WI38 (cell line): Measurements from ENCODE around the gene SINHCAF.

ENCODE experiments used
- H3K4me3 ChIP-seq: 2 replicates; pipeline ENCODE4 v1.5.1; 2011; ENCODE audit warnings: low read depth, mild to moderate bottlenecking, control low read depth, low read length
- TF ChIP-seq, protein P1 (sequence below): IDR thresholded peaks from 2 replicates; pipeline ENCODE4 v1.5.1; 2012; ENCODE audit warnings: low read depth, mild to moderate bottlenecking, control low read depth, low read length

The SINHCAF gene

GRCh38 chr12:31289441-31289840, 36.5 kb downstream of the SINHCAF start:
- TF ChIP-seq, protein P1, sequence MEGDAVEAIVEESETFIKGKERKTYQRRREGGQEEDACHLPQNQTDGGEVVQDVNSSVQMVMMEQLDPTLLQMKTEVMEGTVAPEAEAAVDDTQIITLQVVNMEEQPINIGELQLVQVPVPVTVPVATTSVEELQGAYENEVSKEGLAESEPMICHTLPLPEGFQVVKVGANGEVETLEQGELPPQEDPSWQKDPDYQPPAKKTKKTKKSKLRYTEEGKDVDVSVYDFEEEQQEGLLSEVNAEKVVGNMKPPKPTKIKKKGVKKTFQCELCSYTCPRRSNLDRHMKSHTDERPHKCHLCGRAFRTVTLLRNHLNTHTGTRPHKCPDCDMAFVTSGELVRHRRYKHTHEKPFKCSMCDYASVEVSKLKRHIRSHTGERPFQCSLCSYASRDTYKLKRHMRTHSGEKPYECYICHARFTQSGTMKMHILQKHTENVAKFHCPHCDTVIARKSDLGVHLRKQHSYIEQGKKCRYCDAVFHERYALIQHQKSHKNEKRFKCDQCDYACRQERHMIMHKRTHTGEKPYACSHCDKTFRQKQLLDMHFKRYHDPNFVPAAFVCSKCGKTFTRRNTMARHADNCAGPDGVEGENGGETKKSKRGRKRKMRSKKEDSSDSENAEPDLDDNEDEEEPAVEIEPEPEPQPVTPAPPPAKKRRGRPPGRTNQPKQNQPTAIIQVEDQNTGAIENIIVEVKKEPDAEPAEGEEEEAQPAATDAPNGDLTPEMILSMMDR, result no peak

DNA sequence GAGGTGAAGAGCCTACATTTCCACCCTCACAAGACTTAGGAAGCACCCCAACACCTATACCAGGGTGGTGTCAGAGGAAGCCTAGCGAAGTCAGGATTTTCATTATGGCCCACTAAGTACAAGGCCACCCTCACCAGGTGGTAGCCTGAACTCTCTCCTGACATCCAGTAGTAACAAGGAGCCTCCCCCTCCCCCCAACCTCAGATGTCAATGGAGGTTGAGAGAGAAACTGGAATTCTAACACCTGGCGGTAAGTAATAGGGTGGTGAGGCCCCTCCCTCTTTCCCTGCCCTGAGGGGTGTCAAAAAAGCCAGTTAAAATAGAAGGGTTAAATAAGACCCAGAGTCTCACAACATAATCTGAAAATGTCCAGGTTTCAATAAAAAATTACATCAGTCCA, 37.6 kb downstream of the SINHCAF start:
- no peak overlapping the region for H3K4me3 ChIP-seq
- TF ChIP-seq, protein P1, result no peak

More at GRCh38 chr12:31289441-31289840, 36.5 kb downstream of the SINHCAF start:
- H3K4me3 ChIP-seq, result no peak overlapping the region

GRCh38 chr12:31280183-31280582, 45.8 kb downstream of the SINHCAF start:
- no peak overlapping the region for H3K4me3 ChIP-seq
- TF ChIP-seq, protein P1, result no peak

- TF ChIP-seq, protein P1, result no peak
Measured at GRCh38 chr12:31279390-31279924, 46.5 kb downstream of the SINHCAF start.

DNA sequence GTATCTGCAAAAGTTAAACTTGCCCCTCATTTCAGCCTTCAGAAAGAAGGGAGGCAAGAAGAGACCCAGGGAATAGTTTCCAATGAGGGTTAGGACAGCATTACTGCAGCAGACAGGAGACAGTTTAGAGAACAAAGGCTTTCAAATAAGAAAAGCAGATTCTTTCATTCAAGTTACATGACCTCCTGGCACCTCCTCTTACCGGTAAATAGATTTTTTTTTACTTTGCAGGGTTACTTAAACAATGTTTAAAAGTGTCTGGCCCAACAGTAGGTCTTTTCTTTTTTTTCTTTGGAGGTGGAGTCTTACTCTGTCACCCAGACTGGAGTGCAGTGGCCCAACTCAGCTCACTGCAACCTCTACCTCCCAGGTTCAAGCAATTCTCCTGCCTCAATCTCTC, 47.1 kb downstream of the SINHCAF start:
- TF ChIP-seq, protein P1, result no peak
- no peak overlapping the region for H3K4me3 ChIP-seq

More at GRCh38 chr12:31279390-31279924, 46.5 kb downstream of the SINHCAF start:
- no peak overlapping the region for H3K4me3 ChIP-seq

- H3K4me3 ChIP-seq, result no peak overlapping the region
- TF ChIP-seq, protein P1, result no peak
Measured at GRCh38 chr12:31278424-31278823, 47.5 kb downstream of the SINHCAF start.

- TF ChIP-seq, protein P1, result no peak
- H3K4me3 ChIP-seq, result no peak overlapping the region
Measured at GRCh38 chr12:31277081-31277480, 48.9 kb downstream of the SINHCAF start.
